Fibroblast of the aortic adventitia (primary cell): ENCODE measurements around the gene SUOX. TPM values are rescaled to one million over a fixed set of nuclear protein-coding genes. Genes with fewer than 3 reads are reported as not detected.

Experiments
- DNase-seq: peaks from one replicate; pipeline ENCODE4 v3.0.0-alpha.2; 2010; ENCODE audit warnings: low read depth
- H3K4me3 ChIP-seq: 2 replicates; pipeline ENCODE4 v1.5.1; 2011; ENCODE audit warnings: low read depth, mild to moderate bottlenecking, control low read depth, low read length, moderate library complexity
- total RNA-seq: library from RNA; depleted of rRNA; stranded (reverse); fragments of >200 nt; gene quantifications from 2 replicates; pipeline ENCODE4 v1.2.3, GENCODE V29; 2012; ENCODE audit warnings: low replicate concordance
- TF ChIP-seq, protein P1 (sequence below): IDR thresholded peaks from 2 replicates; pipeline ENCODE4 v1.5.1; 2011; ENCODE audit warnings: mild to moderate bottlenecking, low read length, control low read depth, inconsistent platforms; ENCODE audit not compliant: insufficient read depth

The SUOX gene
- 20.4 and 40.4 TPM in 2 replicates for total RNA-seq

DNA sequence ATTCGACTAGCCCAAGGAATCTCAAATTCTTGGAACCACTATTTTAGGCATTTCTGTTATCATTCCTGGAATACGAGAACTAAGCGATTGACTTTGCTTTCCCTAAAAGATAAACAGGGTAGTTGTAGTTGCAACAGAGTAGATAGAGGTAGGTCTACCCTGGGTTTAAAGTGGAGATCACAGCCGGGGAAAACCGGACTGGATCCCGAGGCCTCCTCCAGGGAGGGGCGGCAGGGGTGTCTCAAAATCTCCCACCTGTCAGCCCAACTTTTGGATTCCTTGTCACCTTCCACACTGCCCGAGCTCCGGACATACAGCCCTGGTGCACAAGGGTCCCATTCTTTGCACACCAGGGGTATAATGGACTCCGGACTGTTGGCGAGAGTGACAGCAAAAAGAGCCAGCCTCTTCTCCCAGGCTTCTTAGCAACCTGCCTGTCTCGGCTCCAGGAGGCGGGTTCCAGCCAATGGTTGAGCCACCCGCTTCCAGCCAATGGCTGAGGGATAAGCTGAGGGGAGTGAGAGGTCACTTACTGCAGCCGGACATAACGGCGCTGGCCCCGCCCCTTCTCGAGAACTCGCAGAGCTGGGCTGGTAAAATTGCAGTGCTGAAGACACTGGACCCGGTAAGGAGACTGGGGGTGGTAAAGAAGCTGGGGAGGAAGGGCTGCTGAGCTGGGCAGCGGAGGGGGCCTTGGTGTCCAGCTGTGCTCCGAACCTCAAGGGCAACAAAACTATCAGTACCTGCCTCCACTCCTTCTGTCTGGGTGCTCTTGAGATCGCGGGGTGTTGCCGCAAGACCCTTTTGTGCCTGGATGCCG, at the start of gene SUOX:
SUOX (plus strand) TSS at position 562 of the 820 bp plus-strand sequence. CDS start 4,946 bp downstream, outside the sequence.
- DNase-seq = peak; percentile 96
- H3K4me3 ChIP-seq = peak within 1 kb of the TSS; percentile 98
- TF ChIP-seq, protein P1, sequence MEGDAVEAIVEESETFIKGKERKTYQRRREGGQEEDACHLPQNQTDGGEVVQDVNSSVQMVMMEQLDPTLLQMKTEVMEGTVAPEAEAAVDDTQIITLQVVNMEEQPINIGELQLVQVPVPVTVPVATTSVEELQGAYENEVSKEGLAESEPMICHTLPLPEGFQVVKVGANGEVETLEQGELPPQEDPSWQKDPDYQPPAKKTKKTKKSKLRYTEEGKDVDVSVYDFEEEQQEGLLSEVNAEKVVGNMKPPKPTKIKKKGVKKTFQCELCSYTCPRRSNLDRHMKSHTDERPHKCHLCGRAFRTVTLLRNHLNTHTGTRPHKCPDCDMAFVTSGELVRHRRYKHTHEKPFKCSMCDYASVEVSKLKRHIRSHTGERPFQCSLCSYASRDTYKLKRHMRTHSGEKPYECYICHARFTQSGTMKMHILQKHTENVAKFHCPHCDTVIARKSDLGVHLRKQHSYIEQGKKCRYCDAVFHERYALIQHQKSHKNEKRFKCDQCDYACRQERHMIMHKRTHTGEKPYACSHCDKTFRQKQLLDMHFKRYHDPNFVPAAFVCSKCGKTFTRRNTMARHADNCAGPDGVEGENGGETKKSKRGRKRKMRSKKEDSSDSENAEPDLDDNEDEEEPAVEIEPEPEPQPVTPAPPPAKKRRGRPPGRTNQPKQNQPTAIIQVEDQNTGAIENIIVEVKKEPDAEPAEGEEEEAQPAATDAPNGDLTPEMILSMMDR = no peak

- TF ChIP-seq, protein P1 = no peak
- H3K4me3 ChIP-seq = no peak overlapping the region
- no peak for DNase-seq
These were observed 41.7 kb upstream of the SUOX start for GRCh38 chr12:55955344-55955743.

GRCh38 chr12:55955800-55956508, 41.1 kb upstream of the SUOX start:
- DNase-seq = peak; percentile 67
- TF ChIP-seq, protein P1 = peak; percentile 57
- no peak overlapping the region for H3K4me3 ChIP-seq

DNA sequence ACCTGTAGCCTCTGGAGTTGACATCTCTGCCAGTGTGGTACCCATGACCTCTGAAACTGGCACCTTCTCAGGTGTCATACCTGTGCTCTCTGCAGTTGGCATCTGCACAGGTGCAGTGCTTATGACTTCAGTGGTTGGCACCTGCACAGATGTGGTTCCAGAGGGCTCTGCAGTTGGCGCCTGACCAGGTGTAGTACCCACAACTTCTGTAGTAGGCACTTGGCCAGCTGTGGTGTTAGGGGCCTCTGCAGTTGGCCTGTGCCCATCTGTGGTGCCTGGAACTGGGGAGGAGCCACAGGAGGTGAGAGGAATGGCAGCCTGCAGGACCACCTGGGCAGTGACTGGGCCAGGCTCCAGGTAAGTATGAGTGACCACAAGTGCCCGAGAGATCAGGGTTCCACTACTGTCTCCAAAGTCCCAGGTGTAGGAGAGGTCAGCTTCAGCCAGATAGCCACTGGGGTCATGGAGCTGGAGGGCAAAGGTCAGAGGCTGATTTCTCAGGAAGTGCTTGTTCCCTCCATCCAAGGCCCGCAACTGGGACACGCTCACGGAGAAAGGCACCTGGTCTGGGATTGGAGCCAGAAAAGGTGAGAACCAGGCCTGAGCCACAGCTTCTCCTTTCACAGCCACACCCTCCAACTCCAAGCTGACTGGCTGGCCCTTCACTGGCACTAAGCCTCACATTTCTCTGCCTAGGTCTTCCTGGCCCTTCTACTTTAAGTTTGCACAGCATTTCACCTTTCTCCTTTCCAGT, 39.8 kb upstream of the SUOX start:
- DNase-seq = no peak
- TF ChIP-seq, protein P1 = no peak
- H3K4me3 ChIP-seq = no peak overlapping the region

- H3K4me3 ChIP-seq = no peak overlapping the region
- no peak for DNase-seq
- TF ChIP-seq, protein P1 = no peak
These were observed 33.3 kb upstream of the SUOX start for GRCh38 chr12:55963760-55964159.

DNA sequence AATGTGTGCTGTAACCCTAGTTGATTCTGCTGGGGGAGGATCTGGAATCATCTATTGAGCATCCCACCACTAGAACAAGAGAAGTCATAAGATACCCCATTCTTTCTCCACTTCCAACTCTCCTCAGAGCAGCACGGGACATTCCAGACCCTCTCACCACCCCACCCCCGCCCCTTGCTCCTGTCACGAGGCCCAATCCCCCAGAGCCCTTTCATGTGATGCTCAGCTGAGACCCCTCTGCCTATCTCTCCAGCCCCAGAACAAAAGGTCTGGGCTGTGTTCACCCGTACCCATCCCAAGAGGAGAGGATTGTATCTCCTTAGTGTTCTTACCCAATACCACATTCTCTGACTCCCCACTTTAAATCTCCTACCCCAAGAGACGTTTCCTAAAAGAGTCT, 31.8 kb upstream of the SUOX start:
- TF ChIP-seq, protein P1 = no peak
- H3K4me3 ChIP-seq = no peak overlapping the region
- no peak for DNase-seq
